Measurements from ENCODE around the gene TTC23L. TPM values are rescaled to one million over a fixed set of nuclear protein-coding genes. Genes with fewer than 3 reads are reported as not detected.

Gene TTC23L
- total RNA-seq, 1 experiment from 2014 or later = 3.9 TPM

DNA sequence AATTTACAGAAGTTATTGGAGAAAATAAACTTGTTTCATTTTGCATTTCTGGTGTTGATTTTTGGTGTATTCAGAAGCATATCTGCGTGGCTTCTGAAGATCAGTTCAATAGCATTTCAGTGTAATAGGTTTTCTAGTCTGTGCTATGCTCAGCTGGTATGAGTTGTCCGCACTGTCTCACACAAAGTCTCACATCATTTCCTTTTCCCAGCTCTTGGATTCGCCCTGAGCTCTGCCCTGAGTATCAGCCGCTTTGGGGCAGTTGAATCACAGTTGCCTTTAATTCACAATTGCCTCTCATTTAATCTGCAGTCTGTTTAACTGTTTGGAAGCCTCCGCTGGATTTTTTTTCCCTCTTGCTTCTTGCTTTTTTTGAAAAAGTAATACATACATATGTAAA, 6.4 kb upstream of the TTC23L start:
- DNase-seq = no peak
- peaks cover 48% of the 10 kb centered on the region for H3F3A ChIP-seq (ENCODE audit: insufficient read depth, low read depth)
- H3K27me3 ChIP-seq (ENCODE audit: insufficient read depth, low read depth) = no peaks in the 10 kb centered on the region
- ChIA-PET POLR2A (ENCODE audit: unreplicated experiment) (no interaction called here), CTCF (interaction anchor here (0.5 kb wide), 1 partner anchor 71 kb away, joined by 4 read pairs; no protein-coding TSS in a partner anchor)
- peaks cover 53% of the 10 kb centered on the region for H3K36me3 ChIP-seq (ENCODE audit: low read depth)
- no peaks in the 10 kb centered on the region for H3K79me2 ChIP-seq (ENCODE audit: low read depth)
- intact Hi-C loops (cut with micrococcal nuclease; ENCODE audit: unreplicated experiment) = no loop called here
- BruUV-seq (replicated peaks) = no TSS peak
- H2AFZ ChIP-seq = no peak overlapping the region
- H4K20me1 ChIP-seq (ENCODE audit: insufficient read depth) = no peaks in the 10 kb centered on the region
- TF ChIP-seq, protein P1, sequence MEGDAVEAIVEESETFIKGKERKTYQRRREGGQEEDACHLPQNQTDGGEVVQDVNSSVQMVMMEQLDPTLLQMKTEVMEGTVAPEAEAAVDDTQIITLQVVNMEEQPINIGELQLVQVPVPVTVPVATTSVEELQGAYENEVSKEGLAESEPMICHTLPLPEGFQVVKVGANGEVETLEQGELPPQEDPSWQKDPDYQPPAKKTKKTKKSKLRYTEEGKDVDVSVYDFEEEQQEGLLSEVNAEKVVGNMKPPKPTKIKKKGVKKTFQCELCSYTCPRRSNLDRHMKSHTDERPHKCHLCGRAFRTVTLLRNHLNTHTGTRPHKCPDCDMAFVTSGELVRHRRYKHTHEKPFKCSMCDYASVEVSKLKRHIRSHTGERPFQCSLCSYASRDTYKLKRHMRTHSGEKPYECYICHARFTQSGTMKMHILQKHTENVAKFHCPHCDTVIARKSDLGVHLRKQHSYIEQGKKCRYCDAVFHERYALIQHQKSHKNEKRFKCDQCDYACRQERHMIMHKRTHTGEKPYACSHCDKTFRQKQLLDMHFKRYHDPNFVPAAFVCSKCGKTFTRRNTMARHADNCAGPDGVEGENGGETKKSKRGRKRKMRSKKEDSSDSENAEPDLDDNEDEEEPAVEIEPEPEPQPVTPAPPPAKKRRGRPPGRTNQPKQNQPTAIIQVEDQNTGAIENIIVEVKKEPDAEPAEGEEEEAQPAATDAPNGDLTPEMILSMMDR (conservative IDR thresholded peaks at IDR 0.05) = no peak
- TF ChIP-seq EZH2 (IDR thresholded peaks at IDR 0.05; ENCODE audit: low read depth) = no peak
- no peak overlapping the region for H3K27ac ChIP-seq
- H3K4me2 ChIP-seq = no peak overlapping the region
- H3K4me3 ChIP-seq = no peak overlapping the region
- no peaks in the 10 kb centered on the region for H3K9me2 ChIP-seq (ENCODE audit: insufficient read depth)
- no peaks in the 10 kb centered on the region for H3K4me1 ChIP-seq (replicated peaks; ENCODE audit: insufficient read depth)
- no peaks in the 10 kb centered on the region for H3K9me3 ChIP-seq (ENCODE audit: insufficient read depth, low read depth)

DNA sequence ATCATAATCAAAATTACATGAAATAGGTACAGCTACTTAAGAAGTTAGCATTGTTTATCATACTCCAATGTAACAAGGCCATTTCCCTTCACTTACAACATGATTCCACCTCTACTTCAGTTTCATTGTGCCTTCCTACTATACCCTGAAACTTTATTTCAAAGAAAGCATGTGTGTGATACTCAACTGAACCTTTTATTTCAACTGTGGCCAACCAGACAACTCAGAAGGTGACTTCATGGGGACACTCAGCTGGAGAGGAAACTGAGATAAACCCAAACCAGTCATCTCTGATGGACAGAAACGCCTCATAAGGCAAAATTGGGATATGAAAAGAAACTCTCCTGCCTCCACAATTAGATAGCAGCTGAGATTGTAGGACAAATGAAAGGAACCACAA, 5.9 kb upstream of the TTC23L start:
- peaks cover 48% of the 10 kb centered on the region for H3K36me3 ChIP-seq (ENCODE audit: low read depth)
- no peaks in the 10 kb centered on the region for H4K20me1 ChIP-seq (ENCODE audit: insufficient read depth)
- H3K4me1 ChIP-seq (replicated peaks; ENCODE audit: insufficient read depth) = no peaks in the 10 kb centered on the region
- intact Hi-C loops (cut with micrococcal nuclease; ENCODE audit: unreplicated experiment) = no loop called here
- H3K27me3 ChIP-seq (ENCODE audit: insufficient read depth, low read depth) = no peaks in the 10 kb centered on the region
- H3K9me2 ChIP-seq (ENCODE audit: insufficient read depth) = no peaks in the 10 kb centered on the region
- H3K4me2 ChIP-seq = no peak overlapping the region
- no peaks in the 10 kb centered on the region for H3K9me3 ChIP-seq (ENCODE audit: insufficient read depth, low read depth)
- POLR2A ChIA-PET (ENCODE audit: unreplicated experiment) = interaction anchor here (0.7 kb wide), 1 partner anchor 219 kb away, joined by 6 read pairs; no protein-coding TSS in a partner anchor
- TF ChIP-seq EZH2 (IDR thresholded peaks at IDR 0.05; ENCODE audit: low read depth) = no peak
- TF ChIP-seq, protein P1 (conservative IDR thresholded peaks at IDR 0.05) = no peak
- no peak overlapping the region for H3K27ac ChIP-seq
- H3F3A ChIP-seq (ENCODE audit: insufficient read depth, low read depth) = peaks cover 53% of the 10 kb centered on the region
- H3K4me3 ChIP-seq = no peak overlapping the region
- no TSS peak for BruUV-seq (replicated peaks)
- no peaks in the 10 kb centered on the region for H3K79me2 ChIP-seq (ENCODE audit: low read depth)
- CTCF ChIA-PET = no interaction called here
- H2AFZ ChIP-seq = no peak overlapping the region
- DNase-seq = no peak

DNA sequence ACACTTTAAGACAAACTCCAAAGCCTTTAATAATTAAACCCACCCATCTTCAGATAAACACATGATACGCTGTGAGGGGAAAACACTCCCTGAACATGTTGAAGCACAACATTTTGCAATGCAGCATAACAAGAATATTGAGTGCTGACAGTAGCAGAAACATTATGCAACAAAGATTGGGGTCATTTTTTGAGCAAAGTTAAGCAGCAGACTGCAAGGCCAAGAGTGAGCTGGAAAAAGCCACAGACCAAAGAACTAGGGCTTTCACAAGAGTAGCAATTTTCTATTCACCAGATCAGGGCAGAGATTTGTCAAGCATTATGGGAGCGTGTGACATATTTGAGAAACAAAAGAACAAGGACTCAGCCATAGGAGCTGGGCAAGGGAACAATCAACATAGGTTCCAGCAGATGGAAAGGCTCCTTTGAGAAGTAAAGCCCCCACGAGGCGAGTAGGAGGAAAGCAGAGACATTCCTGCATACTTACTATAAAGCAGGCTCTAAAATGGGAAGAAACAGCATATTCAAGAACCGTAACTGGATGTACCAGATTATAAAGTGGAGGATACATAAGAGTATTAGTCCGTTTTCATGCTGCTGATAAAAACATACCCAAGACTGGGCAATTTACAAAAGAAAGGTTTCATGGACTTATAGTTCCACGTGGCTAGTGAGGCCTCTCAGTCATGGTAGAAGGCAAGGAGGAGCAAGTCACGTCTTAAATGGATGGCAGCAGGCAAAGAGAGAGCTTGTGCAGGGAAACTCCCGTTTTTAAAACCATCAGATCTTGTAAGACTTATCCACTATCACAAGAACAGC, 4.8 kb upstream of the TTC23L start:
- ChIA-PET CTCF (no interaction called here), POLR2A (ENCODE audit: unreplicated experiment) (interaction anchor here (0.7 kb wide), 1 partner anchor 220 kb away, joined by 6 read pairs; no protein-coding TSS in a partner anchor)
- H3K36me3 ChIP-seq (ENCODE audit: low read depth) = peaks cover 40% of the 10 kb centered on the region
- no peaks in the 10 kb centered on the region for H3K9me3 ChIP-seq (ENCODE audit: insufficient read depth, low read depth)
- H3F3A ChIP-seq (ENCODE audit: insufficient read depth, low read depth) = peaks cover 59% of the 10 kb centered on the region
- no peaks in the 10 kb centered on the region for H3K79me2 ChIP-seq (ENCODE audit: low read depth)
- intact Hi-C loops (cut with micrococcal nuclease; ENCODE audit: unreplicated experiment) = no loop called here
- no peak overlapping the region for H2AFZ ChIP-seq
- no peak overlapping the region for H3K4me3 ChIP-seq
- no peak overlapping the region for H3K27ac ChIP-seq
- H3K4me2 ChIP-seq = no peak overlapping the region
- no peak for DNase-seq
- no peak for TF ChIP-seq EZH2 (IDR thresholded peaks at IDR 0.05; ENCODE audit: low read depth)
- TF ChIP-seq, protein P1 (conservative IDR thresholded peaks at IDR 0.05) = no peak
- no peaks in the 10 kb centered on the region for H3K4me1 ChIP-seq (replicated peaks; ENCODE audit: insufficient read depth)
- no TSS peak for BruUV-seq (replicated peaks)
- no peaks in the 10 kb centered on the region for H3K27me3 ChIP-seq (ENCODE audit: insufficient read depth, low read depth)
- H3K9me2 ChIP-seq (ENCODE audit: insufficient read depth) = no peaks in the 10 kb centered on the region
- no peaks in the 10 kb centered on the region for H4K20me1 ChIP-seq (ENCODE audit: insufficient read depth)

Data from PC-9 (cell line).